GM12878 (cell line): ENCODE data around the gene NRXN3.

Experiments
- CBX5 ChIP-seq: sonication (generic); IDR thresholded peaks from 2 replicates; pipeline ENCODE4 v1.6.1; 2016; ENCODE audit warnings: low read depth, moderate library complexity, mild to moderate bottlenecking, inconsistent platforms
- EZH2 ChIP-seq: IDR thresholded peaks from 2 replicates; pipeline ENCODE4 v1.6.1; 2012; ENCODE audit warnings: low read depth, mild to moderate bottlenecking, control low read depth, inconsistent platforms, low read length, borderline replicate concordance; ENCODE audit not compliant: control insufficient read depth
- TF ChIP-seq, protein P1 (sequence below): IDR thresholded peaks from 2 replicates; pipeline ENCODE4 v1.6.1; 2012; ENCODE audit warnings: low read depth, low read length, improper control_type of control experiment

DNA sequence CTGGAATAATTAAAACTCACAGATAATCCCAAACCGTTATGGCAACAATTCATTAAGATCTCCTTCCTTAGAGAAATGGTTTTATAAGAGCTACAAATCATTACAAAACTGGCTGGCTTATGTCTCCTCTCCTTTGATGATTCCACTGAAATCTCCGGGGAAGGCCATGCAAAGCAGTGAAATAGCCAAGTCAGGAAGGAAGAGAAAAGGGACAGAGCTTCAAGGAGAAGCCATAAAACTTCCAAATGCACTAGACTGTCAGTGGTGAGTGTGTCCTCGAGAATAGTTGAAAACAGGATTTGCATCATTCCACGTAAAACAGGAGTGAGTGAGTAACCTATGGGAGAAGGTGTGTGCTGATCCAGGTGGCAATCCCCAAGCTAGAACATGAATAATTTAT is 1711.1 kb downstream of the NRXN3 start:
- TF ChIP-seq EZH2 (no peak), CBX5 (no peak)
- TF ChIP-seq, protein P1, sequence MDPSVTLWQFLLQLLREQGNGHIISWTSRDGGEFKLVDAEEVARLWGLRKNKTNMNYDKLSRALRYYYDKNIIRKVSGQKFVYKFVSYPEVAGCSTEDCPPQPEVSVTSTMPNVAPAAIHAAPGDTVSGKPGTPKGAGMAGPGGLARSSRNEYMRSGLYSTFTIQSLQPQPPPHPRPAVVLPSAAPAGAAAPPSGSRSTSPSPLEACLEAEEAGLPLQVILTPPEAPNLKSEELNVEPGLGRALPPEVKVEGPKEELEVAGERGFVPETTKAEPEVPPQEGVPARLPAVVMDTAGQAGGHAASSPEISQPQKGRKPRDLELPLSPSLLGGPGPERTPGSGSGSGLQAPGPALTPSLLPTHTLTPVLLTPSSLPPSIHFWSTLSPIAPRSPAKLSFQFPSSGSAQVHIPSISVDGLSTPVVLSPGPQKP: no peak
